Esophagus (tissue), 2 donors: Measurements from ENCODE around the gene MALAT1. TPM values are rescaled to one million over a fixed set of nuclear protein-coding genes. Genes with fewer than 3 reads are reported as not detected.

Source experiments
- H3K27ac ChIP-seq, 2 donors: one replicate each; pipeline ENCODE4 v1.5.1; 2013; ENCODE audit warnings: low read depth in 2 of 2, mild to moderate bottlenecking in 2 of 2, inconsistent platforms in 1 of 2, low read length in 1 of 2, moderate library complexity in 1 of 2
- H3K27me3 ChIP-seq, 2 donors: one replicate each; pipeline ENCODE4 v1.6.1; 2013; ENCODE audit warnings: low read length in 2 of 2, control low read depth in 1 of 2, mild to moderate bottlenecking in 1 of 2; ENCODE audit not compliant: insufficient read depth in 2 of 2, control insufficient read depth in 1 of 2
- H3K36me3 ChIP-seq, 2 donors: one replicate each; pipeline ENCODE4 v1.6.1; 2013; ENCODE audit warnings: low read length in 1 of 2; ENCODE audit not compliant: control insufficient read depth in 2 of 2, insufficient read depth in 2 of 2
- H3K4me1 ChIP-seq, 2 donors: one replicate each; pipeline ENCODE4 v1.6.1; 2013; ENCODE audit warnings: low read length in 1 of 2; ENCODE audit not compliant: control insufficient read depth in 2 of 2, insufficient read depth in 2 of 2
- H3K4me3 ChIP-seq, 2 donors: one replicate each; pipeline ENCODE4 v1.5.1; 2013; ENCODE audit warnings: low read length in 2 of 2, mild to moderate bottlenecking in 2 of 2, low read depth in 1 of 2, moderate library complexity in 1 of 2
- H3K9me3 ChIP-seq, 2 donors: one replicate each; pipeline ENCODE4 v1.6.1; 2013; ENCODE audit warnings: mild to moderate bottlenecking in 2 of 2, low read depth in 1 of 2, low read length in 1 of 2, moderate library complexity in 1 of 2; ENCODE audit not compliant: control insufficient read depth in 2 of 2, insufficient read depth in 1 of 2
- WGBS, 2 donors: extraction: QIAGEN DNeasy Blood & Tissue Kit; methylation state at CpG; one replicate each; pipeline ENCODE4 v1.1.7; 2013; 5-methylcytosine and 5-hydroxymethylcytosine counted together
- polyA plus RNA-seq, 2 donors: library from polyadenylated mRNA; stranded (reverse); fragments of 200-250 nt; gene quantifications; one replicate each; pipeline ENCODE4 v1.2.3, GENCODE V29; 2013
- donor health status: healthy with polysubstance abuse.
- donor health status: Bipolar disorder and iron deficiency.

The MALAT1 gene
- polyA plus RNA-seq, 2 donors, result 94.9 to 1,950 TPM

GRCh38 chr11:65554057-65554818 is 55.4 kb downstream of the MALAT1 start:
- Histone ChIP-seq H3K27me3 (no peaks in the 10 kb centered on the region), H3K9me3 (no peaks in the 10 kb centered on the region), H3K4me3 (no peak overlapping the region), H3K4me1 (peaks cover 15 to 23% of the 10 kb centered on the region in 2 donors), H3K36me3 (peaks cover 0 to 3% of the 10 kb centered on the region in 2 donors), H3K27ac (no peak overlapping the region)
- WGBS, 2 donors, result 85 to 87% methylated on average over 25 to 27 of the region's 27 CpGs

- peak overlapping the region in 1 of 2 donors; percentile 82 for H3K27ac ChIP-seq
Measured at GRCh38 chr11:65554842-65555430, 56.1 kb downstream of the MALAT1 start.

GRCh38 chr11:65555693-65556231 is 56.9 kb downstream of the MALAT1 start:
- Histone ChIP-seq H3K27ac (peak overlapping the region; percentile 30 to 82), H3K4me1 (peaks cover 15 to 33% of the 10 kb centered on the region in 2 donors), H3K4me3 (no peak overlapping the region), H3K36me3 (peaks cover 0 to 3% of the 10 kb centered on the region in 2 donors), H3K27me3 (no peaks in the 10 kb centered on the region), H3K9me3 (no peaks in the 10 kb centered on the region)
- 24 to 35% methylated on average over 6 of the region's 6 CpGs for WGBS, 2 donors

More at GRCh38 chr11:65554842-65555430, 56.1 kb downstream of the MALAT1 start:
- Histone ChIP-seq H3K4me3 (no peak overlapping the region), H3K9me3 (no peaks in the 10 kb centered on the region), H3K36me3 (peaks cover 0 to 3% of the 10 kb centered on the region in 2 donors), H3K27me3 (no peaks in the 10 kb centered on the region), H3K4me1 (peaks cover 15 to 27% of the 10 kb centered on the region in 2 donors)
- 78 to 85% methylated on average over 4 of the region's 4 CpGs for WGBS, 2 donors

Other genes with a start within 250 kb of the MALAT1 start
- 1 to 10 TPM; 8.5 to 9.2 TPM for gene POLA2, start 237.1 kb upstream of the MALAT1 start, polyA plus RNA-seq
- 1 to 10 TPM; 4.4 to 4.7 TPM for gene CDC42EP2, start 184.2 kb upstream of the MALAT1 start, polyA plus RNA-seq
- 10 to 100 TPM; 12.2 to 17.4 TPM for gene DPF2, start 165.2 kb upstream of the MALAT1 start, polyA plus RNA-seq
- under 1 TPM; 0.10 to 0.16 TPM for gene TIGD3, start 144.3 kb upstream of the MALAT1 start, polyA plus RNA-seq
- 1 to 10 TPM; 2.4 to 6.0 TPM for gene SLC25A45, start 116.4 kb upstream of the MALAT1 start, polyA plus RNA-seq
- gene FRMD8, start 112.4 kb upstream of the MALAT1 start, polyA plus RNA-seq, result 10 to 100 TPM; 25.2 to 27.8 TPM
- gene NEAT1, start 76.2 kb upstream of the MALAT1 start, polyA plus RNA-seq, result 1,000 to 10,000 TPM in 1 of 2 donors, 100 to 1,000 TPM in 1; 536 to 1,203 TPM
- 10 to 100 TPM; 41.8 to 52.4 TPM for gene SCYL1, start 26.0 kb downstream of the MALAT1 start, polyA plus RNA-seq
- gene LTBP3, start 59.3 kb downstream of the MALAT1 start, polyA plus RNA-seq, result 10 to 100 TPM; 32.8 to 36.4 TPM
- 10 to 100 TPM; 38.9 to 52.1 TPM for gene ZNRD2, start 71.4 kb downstream of the MALAT1 start, polyA plus RNA-seq
- 10 to 100 TPM; 27.9 to 36.5 TPM for gene FAM89B, start 73.5 kb downstream of the MALAT1 start, polyA plus RNA-seq
- 10 to 100 TPM; 54.4 to 61.6 TPM for gene EHBP1L1, start 77.0 kb downstream of the MALAT1 start, polyA plus RNA-seq
- 10 to 100 TPM; 18.4 to 19.8 TPM for gene KCNK7, start 96.8 kb downstream of the MALAT1 start, polyA plus RNA-seq
- gene MAP3K11, start 115.2 kb downstream of the MALAT1 start, polyA plus RNA-seq, result 10 to 100 TPM; 25.7 to 35.2 TPM
- 10 to 100 TPM; 15.0 to 16.1 TPM for gene PCNX3, start 116.7 kb downstream of the MALAT1 start, polyA plus RNA-seq
- 10 to 100 TPM; 22.8 to 32.5 TPM for gene SIPA1, start 139.1 kb downstream of the MALAT1 start, polyA plus RNA-seq
- gene RELA, start 163.9 kb downstream of the MALAT1 start, polyA plus RNA-seq, result 10 to 100 TPM; 39.6 to 40.0 TPM
- 10 to 100 TPM; 55.6 to 60.3 TPM for gene KAT5, start 213.2 kb downstream of the MALAT1 start, polyA plus RNA-seq
- 10 to 100 TPM; 26.3 to 41.8 TPM for gene RNASEH2C, start 221.8 kb downstream of the MALAT1 start, polyA plus RNA-seq